Measurements from ENCODE around the gene ZNF8.
"Not testable (repeated sequence)": the region's sequence is repeated elsewhere in the genome, so short reads cannot be mapped to it uniquely, and the experiment has no call there.

The ZNF8 gene

GRCh38 chr19:58338825-58339558 is 60.2 kb downstream of the ZNF8 start:
- no peak for DNase-seq

GRCh38 chr19:58345558-58345957 is 66.8 kb downstream of the ZNF8 start:
- no peak for DNase-seq

GRCh38 chr19:58346961-58347929 is 68.5 kb downstream of the ZNF8 start:
- peak; percentile 63 for DNase-seq

- DNase-seq: not testable (repeated sequence)
Measured at GRCh38 chr19:58348080-58348479, 69.3 kb downstream of the ZNF8 start.

GRCh38 chr19:58349590-58349989 is 70.8 kb downstream of the ZNF8 start:
- no peak for DNase-seq

- no peak for DNase-seq
Measured at GRCh38 chr19:58350001-58350861, 71.5 kb downstream of the ZNF8 start.

GRCh38 chr19:58350871-58351557 is 72.3 kb downstream of the ZNF8 start:
- DNase-seq: no peak

GRCh38 chr19:58351558-58351878 is 72.8 kb downstream of the ZNF8 start:
- DNase-seq: no peak

- DNase-seq: no peak
Measured at GRCh38 chr19:58351990-58352755, 73.4 kb downstream of the ZNF8 start.
